LNCAP (cell line): Measurements from ENCODE around the gene EXOSC5.

Experiments used
- CTCF ChIP-seq: fragments of 450-650 bp; IDR thresholded peaks from 2 replicates; pipeline ENCODE4 v1.5.1; 2017; ENCODE audit warnings: mild to moderate bottlenecking

Gene EXOSC5

DNA sequence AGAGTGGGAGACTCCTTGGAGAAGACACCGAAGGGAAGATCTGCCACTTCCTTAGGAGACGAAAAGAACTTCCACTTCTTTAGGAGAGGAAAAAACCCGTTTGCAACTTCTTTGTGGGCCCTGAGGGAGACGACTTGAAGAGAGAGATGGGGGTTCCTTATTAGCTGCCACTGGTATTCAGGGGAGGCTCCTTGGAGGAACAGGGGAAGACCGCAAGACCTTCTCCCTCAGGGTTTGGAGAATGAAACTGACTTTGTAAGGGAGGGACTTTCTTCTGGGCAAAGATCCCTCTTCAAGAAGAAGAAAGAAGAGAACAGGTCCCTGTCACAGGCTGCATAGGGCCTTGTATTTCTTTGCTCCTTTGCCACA, 875 bp upstream of the EXOSC5 start:
- no peak for TF ChIP-seq CTCF

DNA sequence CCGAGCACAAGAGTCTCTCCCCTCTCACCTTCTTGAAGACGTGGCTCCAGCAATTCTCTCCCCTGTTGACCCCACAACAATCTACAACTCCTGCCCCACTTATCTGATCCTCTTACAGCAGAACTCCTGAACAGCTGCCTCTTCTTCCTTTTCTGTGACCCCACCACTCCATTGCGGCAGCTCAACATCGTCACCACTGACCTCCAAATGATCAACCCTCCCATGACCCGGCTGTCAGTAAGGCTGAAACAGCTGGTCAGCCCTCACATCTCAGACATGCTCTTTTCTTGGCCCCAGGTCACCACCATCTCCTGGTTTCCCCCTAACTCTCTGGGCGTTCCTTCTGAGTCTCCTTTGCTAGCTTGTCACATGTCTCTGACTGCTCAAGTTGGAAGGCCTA, 1.8 kb downstream of the EXOSC5 start:
- TF ChIP-seq CTCF: no peak

GRCh38 chr19:41392775-41393174, 4.4 kb downstream of the EXOSC5 start:
- TF ChIP-seq CTCF: no peak

DNA sequence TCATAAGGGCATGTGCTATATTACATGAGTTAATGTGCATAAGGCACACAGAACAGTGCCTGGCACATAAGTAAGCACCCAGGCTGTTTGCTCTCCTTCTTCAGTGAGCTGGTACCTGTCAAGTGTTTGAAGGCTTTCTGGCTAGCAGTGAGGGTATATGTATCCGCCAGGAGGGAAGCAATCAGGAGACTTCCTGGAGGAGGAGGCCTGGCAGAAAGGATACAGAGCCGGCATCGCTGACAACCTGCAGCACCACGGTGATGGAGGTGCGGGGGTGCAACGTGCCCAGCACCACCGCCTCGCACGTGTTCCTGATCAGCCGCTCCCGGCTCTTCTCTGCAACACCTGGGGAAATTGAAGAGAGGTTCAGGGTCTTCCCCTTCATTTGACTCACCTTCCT, 5.5 kb downstream of the EXOSC5 start:
- no peak for TF ChIP-seq CTCF

GRCh38 chr19:41386442-41386841, 10.7 kb downstream of the EXOSC5 start:
- no peak for TF ChIP-seq CTCF

DNA sequence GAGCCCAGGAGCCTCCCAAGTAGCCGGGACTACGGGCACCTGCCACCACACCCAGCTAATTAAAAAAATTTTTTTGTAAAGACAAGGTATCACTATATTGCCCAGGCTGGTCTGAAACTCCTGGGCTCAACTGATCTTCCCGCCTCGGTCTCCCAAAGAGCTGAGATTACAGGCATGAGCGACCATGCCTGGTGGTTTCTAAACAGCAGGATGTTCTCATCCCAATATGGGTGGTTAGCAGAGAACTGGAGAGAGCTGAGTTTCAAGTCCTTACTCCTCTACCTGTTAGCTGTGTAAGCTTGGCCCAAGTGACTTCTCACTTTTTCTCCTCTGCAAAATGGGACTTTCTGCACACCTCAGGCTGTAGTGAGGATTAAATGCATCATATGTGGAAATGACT, 12.8 kb downstream of the EXOSC5 start:
- no peak for TF ChIP-seq CTCF

DNA sequence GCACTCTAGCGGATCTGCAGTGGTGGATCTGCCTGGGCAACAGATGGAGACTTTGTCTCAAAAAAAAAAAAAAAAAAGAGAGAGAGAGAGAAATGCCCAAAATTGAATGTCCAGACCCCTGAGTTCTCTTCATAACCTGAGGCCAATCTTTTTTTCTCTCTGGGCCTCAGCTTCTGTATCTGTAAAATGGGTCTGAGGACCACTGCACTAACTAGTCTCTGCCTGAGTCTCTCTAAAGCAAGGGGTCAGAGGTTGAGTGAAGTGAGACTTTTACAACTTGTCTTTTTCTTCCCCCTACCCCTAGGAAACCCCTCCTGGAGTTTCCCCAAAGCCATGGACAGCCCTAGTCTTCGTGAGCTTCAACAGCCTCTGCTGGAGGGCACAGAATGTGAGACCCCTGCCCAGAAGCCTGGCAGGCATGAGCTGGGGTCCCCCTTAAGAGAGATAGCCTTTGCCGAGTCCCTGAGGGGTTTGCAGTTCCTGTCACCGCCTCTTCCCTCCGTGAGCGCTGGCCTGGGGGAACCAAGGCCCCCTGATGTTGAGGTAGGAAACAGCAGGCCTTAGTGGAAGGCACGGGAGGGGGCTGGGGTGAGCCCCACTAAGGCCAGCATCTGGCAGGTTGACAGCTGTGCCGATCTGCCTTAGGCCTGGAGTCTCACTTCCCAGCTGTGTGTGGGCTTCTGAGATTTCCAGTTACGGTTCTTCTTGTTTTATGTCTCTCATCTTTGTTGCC, 19.0 kb downstream of the EXOSC5 start:
- no peak for TF ChIP-seq CTCF

DNA sequence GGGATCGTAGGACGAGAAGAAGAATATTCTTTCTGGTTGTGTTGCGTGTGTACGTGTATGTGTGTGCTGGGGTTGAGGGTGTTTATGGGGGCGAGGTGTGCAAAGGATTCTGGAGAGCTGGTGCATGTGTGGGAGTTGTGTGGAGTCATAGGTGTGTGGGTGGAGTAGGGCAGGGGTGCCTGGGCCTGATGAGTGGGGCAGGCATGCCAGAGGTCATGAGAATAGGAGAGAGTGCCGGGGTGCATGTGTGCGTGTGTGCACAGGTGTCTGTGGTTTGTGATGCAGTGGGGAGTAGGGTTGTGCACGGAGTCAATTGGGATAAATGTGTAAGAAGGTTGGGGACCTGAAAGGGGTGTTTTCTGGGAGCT, 20.2 kb downstream of the EXOSC5 start:
- TF ChIP-seq CTCF: no peak
